ENCODE data around the gene ZNF592.

- no peak for TF ChIP-seq CTCF (IDR thresholded peaks at IDR 0.05)
- no peak for TF ChIP-seq POLR2A (IDR thresholded peaks at IDR 0.05)
- TF ChIP-seq POLR2AphosphoS5 (IDR thresholded peaks at IDR 0.05), result no peak
Measured at GRCh38 chr15:84714821-84715220, 33.6 kb upstream of the ZNF592 start.
